ENCODE results near the gene TTLL1. TPM values are rescaled to one million over a fixed set of nuclear protein-coding genes. Genes with fewer than 3 reads are reported as not detected.
A peak's percentile ranks its signal among the peaks of the same experiment; 100 is the strongest.

The TTLL1 gene
- polyA plus RNA-seq: 4.6 TPM
- long read RNA-seq, donor 1: 0 reads
- long read RNA-seq, donor 2, partial matches to known transcripts: 0 of 2 reads
- long read RNA-seq, donor 2, other reads (novel, unspliced or antisense): 0 of 2 reads
- long read RNA-seq, donor 3, partial matches to known transcripts: 0 of 1 reads
- long read RNA-seq, donor 3, other reads (novel, unspliced or antisense): 0 of 1 reads
- long read RNA-seq, donor 4, partial matches to known transcripts: 0 of 1 reads
- long read RNA-seq, donor 4, other reads (novel, unspliced or antisense): 0 of 1 reads
- long read RNA-seq, donor 5, partial matches to known transcripts: 0 of 4 reads
- long read RNA-seq, donor 5, other reads (novel, unspliced or antisense): 0 of 4 reads
- long read RNA-seq, donor 6: 0 reads
- long read RNA-seq, donor 7, partial matches to known transcripts: 0 of 3 reads
- long read RNA-seq, donor 7, other reads (novel, unspliced or antisense): 0 of 3 reads
- long read RNA-seq, donor 8, partial matches to known transcripts: 0 of 1 reads
- long read RNA-seq, donor 8, other reads (novel, unspliced or antisense): 0 of 1 reads
- long read RNA-seq, donor 9, partial matches to known transcripts: 0 of 2 reads
- long read RNA-seq, donor 9, other reads (novel, unspliced or antisense): 0 of 2 reads
- long read RNA-seq, donor 10, partial matches to known transcripts: 0 of 2 reads
- long read RNA-seq, donor 10, other reads (novel, unspliced or antisense): 0 of 2 reads
- long read RNA-seq, donor 11, partial matches to known transcripts: 0 of 1 reads
- long read RNA-seq, donor 11, other reads (novel, unspliced or antisense): 0 of 1 reads

DNA sequence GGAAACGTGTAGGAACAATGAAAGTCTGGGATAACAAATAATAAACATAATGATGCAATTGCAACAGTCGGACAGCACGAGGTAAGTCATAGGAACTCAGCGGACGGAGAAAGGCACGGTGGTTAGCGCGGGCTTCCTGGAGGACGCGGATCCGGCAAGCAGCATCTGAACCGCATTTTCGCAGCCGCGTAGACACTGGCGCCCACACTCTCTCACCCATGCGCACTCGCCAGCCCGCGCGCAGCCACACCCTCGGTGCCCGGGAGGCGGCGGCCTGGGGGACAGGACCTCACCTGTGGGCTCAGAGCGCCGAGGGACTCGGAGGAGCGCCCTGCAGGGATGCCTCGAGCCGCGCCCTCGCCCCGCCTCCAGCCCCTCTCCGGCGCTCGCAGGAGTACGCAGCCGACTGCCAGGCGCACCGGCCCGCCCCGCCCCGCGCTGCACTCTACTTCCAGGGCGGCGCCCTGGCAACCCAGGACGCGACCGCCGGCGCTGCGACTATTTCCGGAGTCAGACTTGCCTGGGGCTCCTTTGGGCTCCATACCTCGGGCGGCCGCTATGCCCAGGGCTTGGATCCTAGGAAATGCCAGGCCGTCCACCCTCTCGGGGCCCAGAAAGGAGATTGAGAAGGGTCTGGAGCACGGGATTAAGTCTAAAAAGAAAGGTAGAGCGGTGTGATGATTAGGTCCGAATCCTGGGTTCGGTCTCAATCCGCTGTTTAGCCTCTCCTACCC lies at the start of gene TTLL1:
TTLL1 (minus strand) TSS at position 408 of the 734 bp plus-strand sequence. CDS start 13,805 bp downstream, outside the sequence.
- Histone ChIP-seq H3K36me3 (ENCODE audit: control insufficient read depth, insufficient read depth, low read length) (no peaks in the 10 kb centered on the region), H3K9me3 (ENCODE audit: control insufficient read depth, low read depth, low read length) (peaks cover 2% of the 10 kb centered on the region), H3K4me3 (ENCODE audit: low read length) (peak within 1 kb of the TSS; percentile 60), H3K4me1 (ENCODE audit: control insufficient read depth, insufficient read depth, low read length) (no peaks in the 10 kb centered on the region), H3K27ac (ENCODE audit: low read length) (peak within 1 kb of the TSS; percentile 32), H3K27me3 (ENCODE audit: control insufficient read depth, insufficient read depth, low read length) (no peaks in the 10 kb centered on the region)
- peak; percentile 82 to 91 for DNase-seq
- 0% methylated on average over 1 of the region's 64 CpGs for WGBS (ENCODE audit: insufficient coverage, low lambda C conversion rate)

DNA sequence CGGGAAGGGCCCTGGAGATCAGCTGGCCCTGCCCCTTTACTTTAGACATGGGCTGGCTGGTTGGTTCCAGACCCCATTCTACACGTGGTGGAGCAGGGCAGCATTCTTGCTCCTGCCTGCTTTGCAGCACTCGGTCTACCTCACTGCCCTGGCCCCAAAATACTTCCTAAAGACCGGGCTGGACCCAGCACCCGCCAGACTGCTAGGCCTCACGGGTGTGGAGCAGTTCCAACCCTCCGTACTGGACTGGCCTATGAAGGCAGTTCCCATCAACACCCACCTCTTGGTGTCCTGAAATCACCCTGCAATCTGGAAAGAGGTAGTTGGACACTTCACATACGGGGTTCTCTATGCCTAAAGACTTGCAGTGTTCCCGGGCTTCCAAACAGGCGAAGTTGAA lies 47.6 kb upstream of the TTLL1 start:
- Histone ChIP-seq H3K9me3 (ENCODE audit: control insufficient read depth, low read depth, low read length) (no peaks in the 10 kb centered on the region), H3K27me3 (ENCODE audit: control insufficient read depth, insufficient read depth, low read length) (no peaks in the 10 kb centered on the region), H3K4me1 (ENCODE audit: control insufficient read depth, insufficient read depth, low read length) (no peaks in the 10 kb centered on the region), H3K4me3 (ENCODE audit: low read length) (no peak overlapping the region), H3K36me3 (ENCODE audit: control insufficient read depth, insufficient read depth, low read length) (peaks cover 77% of the 10 kb centered on the region), H3K27ac (ENCODE audit: low read length) (no peak overlapping the region)
- no peak for DNase-seq
- WGBS (ENCODE audit: insufficient coverage, low lambda C conversion rate): no CpG with 5 or more reads among the region's 10 CpGs

DNA sequence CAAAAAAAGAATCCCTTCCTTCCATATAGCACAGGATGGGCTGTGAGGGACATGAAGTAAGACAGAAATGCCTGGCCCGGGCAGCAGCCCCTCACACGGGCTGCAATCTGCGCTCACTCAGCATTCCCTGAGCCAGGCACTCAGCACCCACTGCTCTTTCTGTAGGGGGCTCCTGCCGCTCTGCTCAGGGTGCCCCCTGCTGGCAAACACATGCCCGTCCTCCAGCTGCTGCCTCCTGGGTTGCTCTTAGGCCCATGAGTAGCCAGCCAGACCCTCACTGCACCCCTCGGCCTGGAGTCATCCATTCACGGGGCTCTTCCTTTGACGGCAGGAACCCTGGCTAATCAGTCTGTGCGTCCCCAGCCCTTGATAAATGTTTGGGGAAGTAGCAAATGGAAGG lies 47.1 kb upstream of the TTLL1 start:
- 90% methylated on average over 2 of the region's 9 CpGs for WGBS (ENCODE audit: insufficient coverage, low lambda C conversion rate)
- H3K27me3 ChIP-seq (ENCODE audit: control insufficient read depth, insufficient read depth, low read length): no peaks in the 10 kb centered on the region
- H3K9me3 ChIP-seq (ENCODE audit: control insufficient read depth, low read depth, low read length): no peaks in the 10 kb centered on the region
- H3K27ac ChIP-seq (ENCODE audit: low read length): no peak overlapping the region
- H3K4me3 ChIP-seq (ENCODE audit: low read length): no peak overlapping the region
- peaks cover 82% of the 10 kb centered on the region for H3K36me3 ChIP-seq (ENCODE audit: control insufficient read depth, insufficient read depth, low read length)
- no peak for DNase-seq
- no peaks in the 10 kb centered on the region for H3K4me1 ChIP-seq (ENCODE audit: control insufficient read depth, insufficient read depth, low read length)

DNA sequence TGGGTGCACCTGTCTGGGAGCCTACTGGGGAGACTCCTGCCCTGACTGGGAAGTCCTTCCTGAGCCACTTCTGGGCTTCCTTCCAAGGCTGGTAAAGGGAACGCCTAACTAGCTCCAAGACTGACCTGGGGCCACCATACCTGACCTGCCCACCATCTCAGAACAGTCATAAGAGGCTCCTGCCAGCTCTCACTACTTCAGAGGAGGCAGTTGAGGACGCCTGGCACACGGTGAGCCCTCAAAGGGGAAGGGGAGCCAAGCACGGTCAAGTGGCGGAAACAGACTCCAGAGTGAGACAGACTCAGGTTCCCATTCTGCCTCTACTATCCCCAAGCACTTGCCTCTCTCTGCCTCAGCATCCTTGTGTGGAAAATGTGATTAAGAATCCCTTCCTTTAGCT lies 46.4 kb upstream of the TTLL1 start:
- peaks cover 78% of the 10 kb centered on the region for H3K36me3 ChIP-seq (ENCODE audit: control insufficient read depth, insufficient read depth, low read length)
- no peaks in the 10 kb centered on the region for H3K9me3 ChIP-seq (ENCODE audit: control insufficient read depth, low read depth, low read length)
- WGBS (ENCODE audit: insufficient coverage, low lambda C conversion rate): no CpG with 5 or more reads among the region's 5 CpGs
- H3K27me3 ChIP-seq (ENCODE audit: control insufficient read depth, insufficient read depth, low read length): no peaks in the 10 kb centered on the region
- H3K27ac ChIP-seq (ENCODE audit: low read length): no peak overlapping the region
- no peak for DNase-seq
- H3K4me1 ChIP-seq (ENCODE audit: control insufficient read depth, insufficient read depth, low read length): no peaks in the 10 kb centered on the region
- no peak overlapping the region for H3K4me3 ChIP-seq (ENCODE audit: low read length)

DNA sequence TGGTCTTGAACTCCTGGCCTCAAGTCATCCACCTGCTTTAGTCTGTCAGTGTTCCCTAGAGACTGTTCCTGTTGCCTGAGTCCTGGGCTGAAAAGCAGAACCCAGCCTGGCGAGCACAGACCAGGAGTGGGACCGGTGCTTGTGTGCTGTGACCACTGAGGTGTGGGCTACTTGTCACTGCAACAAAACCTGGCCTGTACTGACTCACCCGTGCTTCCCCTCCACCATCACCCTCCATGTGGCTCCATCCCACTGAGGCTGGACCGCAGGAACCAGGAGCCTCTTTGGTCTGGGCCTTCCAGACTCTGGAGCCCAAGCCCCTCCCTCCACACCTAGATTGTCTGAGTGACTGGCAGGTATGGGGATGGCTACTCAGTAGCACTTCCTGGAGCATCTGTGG lies 45.4 kb upstream of the TTLL1 start:
- Histone ChIP-seq H3K4me1 (ENCODE audit: control insufficient read depth, insufficient read depth, low read length) (peaks cover 8% of the 10 kb centered on the region), H3K9me3 (ENCODE audit: control insufficient read depth, low read depth, low read length) (no peaks in the 10 kb centered on the region), H3K27ac (ENCODE audit: low read length) (no peak overlapping the region), H3K36me3 (ENCODE audit: control insufficient read depth, insufficient read depth, low read length) (peaks cover 71% of the 10 kb centered on the region), H3K27me3 (ENCODE audit: control insufficient read depth, insufficient read depth, low read length) (no peaks in the 10 kb centered on the region), H3K4me3 (ENCODE audit: low read length) (no peak overlapping the region)
- DNase-seq: no peak
- no CpG with 5 or more reads among the region's 4 CpGs for WGBS (ENCODE audit: insufficient coverage, low lambda C conversion rate)

DNA sequence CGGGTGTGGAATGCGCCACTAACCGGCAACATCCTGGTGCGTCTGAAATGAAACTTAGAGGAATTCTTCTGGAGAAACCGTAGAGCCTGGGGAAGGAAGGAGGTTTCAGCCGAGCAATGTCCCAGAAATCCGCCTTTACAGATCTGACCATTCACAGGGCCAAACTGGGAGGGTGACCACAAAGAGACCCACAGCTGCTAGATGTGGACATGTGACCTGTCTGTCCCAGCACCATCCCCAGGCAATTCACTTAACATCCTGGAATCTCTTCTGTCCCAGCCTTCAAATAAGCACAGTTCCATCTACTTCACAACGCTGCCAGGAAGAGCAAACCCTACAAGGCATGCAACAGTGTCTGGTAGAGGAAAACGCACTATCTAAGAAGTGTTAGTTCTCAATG lies 44.2 kb upstream of the TTLL1 start:
- H3K27ac ChIP-seq (ENCODE audit: low read length): no peak overlapping the region
- peaks cover 63% of the 10 kb centered on the region for H3K36me3 ChIP-seq (ENCODE audit: control insufficient read depth, insufficient read depth, low read length)
- H3K4me1 ChIP-seq (ENCODE audit: control insufficient read depth, insufficient read depth, low read length): peaks cover 16% of the 10 kb centered on the region
- no peak overlapping the region for H3K4me3 ChIP-seq (ENCODE audit: low read length)
- no peak for DNase-seq
- 100% methylated on average over 1 of the region's 9 CpGs for WGBS (ENCODE audit: insufficient coverage, low lambda C conversion rate)
- no peaks in the 10 kb centered on the region for H3K9me3 ChIP-seq (ENCODE audit: control insufficient read depth, low read depth, low read length)
- H3K27me3 ChIP-seq (ENCODE audit: control insufficient read depth, insufficient read depth, low read length): no peaks in the 10 kb centered on the region

DNA sequence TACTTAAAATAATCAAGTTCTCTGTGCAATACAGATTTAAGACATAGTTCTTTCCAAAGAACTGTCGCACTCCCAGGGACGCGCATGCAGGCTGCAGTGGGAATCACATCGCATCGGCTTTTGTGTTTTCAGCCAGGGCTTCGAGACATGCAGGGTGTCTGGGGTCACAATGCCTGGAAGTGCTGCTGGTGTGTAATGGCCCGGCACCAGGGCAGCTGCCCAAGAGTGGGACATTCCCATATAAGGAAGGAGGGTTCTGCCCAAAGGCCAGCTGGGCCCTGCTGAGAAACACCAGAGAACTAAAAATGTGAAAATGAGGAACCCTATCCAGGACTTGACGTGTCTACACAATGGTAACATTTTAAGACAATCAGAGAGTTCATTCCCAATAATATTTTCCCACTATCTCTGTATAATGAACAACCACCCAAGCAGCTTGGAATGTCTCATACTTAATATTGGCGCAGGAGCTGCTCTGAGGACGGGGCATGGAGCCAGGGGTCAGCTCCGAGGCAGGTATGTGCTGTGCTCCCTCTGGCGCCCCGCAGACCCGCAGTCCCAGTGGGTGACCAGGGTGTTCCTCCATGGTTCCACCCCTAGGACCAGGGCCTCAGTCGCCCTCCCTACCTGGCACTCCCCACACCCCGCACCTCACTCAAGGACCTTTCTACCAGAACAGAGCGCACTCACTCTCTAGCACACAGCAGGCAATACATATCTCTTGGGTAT lies 42.7 kb upstream of the TTLL1 start:
- Histone ChIP-seq H3K27ac (ENCODE audit: low read length) (no peak overlapping the region), H3K36me3 (ENCODE audit: control insufficient read depth, insufficient read depth, low read length) (peaks cover 50% of the 10 kb centered on the region), H3K4me3 (ENCODE audit: low read length) (no peak overlapping the region), H3K9me3 (ENCODE audit: control insufficient read depth, low read depth, low read length) (no peaks in the 10 kb centered on the region), H3K27me3 (ENCODE audit: control insufficient read depth, insufficient read depth, low read length) (no peaks in the 10 kb centered on the region), H3K4me1 (ENCODE audit: control insufficient read depth, insufficient read depth, low read length) (peaks cover 31% of the 10 kb centered on the region)
- WGBS (ENCODE audit: insufficient coverage, low lambda C conversion rate): no CpG with 5 or more reads among the region's 17 CpGs
- no peak for DNase-seq

DNA sequence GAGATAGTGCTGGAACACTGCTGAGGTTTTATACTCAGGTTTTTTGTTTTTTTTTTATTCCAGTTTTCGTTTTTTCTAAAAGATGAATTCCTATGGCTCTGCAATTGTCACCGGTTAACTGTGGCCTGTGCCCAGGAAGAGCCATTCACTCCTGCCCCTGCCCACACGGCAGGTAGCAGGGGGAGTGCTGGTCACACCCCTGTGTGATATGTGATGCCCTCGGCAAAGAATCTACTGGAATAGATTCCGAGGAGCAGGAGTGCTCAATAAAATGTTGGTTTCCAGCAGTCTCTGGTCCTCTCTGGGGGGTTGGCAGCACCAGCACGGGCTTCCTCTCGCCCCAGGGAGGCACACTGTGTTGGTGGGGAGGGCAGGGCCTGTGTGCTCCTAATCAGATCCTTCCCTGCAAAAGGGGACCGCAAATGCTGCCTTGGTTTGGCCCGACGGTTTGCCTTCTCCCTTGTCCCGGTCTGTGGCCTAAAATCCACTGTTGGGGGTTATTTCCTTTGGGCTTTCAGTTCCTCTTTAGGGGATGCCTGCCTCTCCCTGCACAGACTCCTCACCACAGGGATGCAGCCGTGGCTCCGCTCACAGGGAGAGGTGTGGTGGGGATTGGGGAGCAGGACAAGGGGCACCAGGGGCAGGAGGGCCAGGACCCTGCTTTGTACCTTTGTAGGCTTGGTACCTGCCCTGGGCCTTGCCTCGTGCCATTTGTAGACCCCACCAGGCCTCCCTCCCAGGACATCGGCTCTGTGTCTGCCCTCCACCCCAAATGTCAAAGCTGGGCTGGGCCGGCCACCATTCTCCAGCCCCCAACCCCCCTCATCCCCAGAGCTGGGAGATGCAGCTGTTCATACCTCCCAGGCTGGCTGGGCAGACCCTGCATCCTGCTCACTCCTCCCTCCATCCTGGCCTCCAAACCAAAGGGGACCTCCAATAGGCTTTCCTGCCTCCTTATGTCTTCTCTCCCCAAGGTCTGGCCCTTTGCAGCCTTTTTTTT lies 40.5 kb upstream of the TTLL1 start:
- Histone ChIP-seq H3K36me3 (ENCODE audit: control insufficient read depth, insufficient read depth, low read length) (peaks cover 31% of the 10 kb centered on the region), H3K27ac (ENCODE audit: low read length) (peak overlapping the region; percentile 39), H3K27me3 (ENCODE audit: control insufficient read depth, insufficient read depth, low read length) (no peaks in the 10 kb centered on the region), H3K4me3 (ENCODE audit: low read length) (no peak overlapping the region), H3K4me1 (ENCODE audit: control insufficient read depth, insufficient read depth, low read length) (peaks cover 41% of the 10 kb centered on the region), H3K9me3 (ENCODE audit: control insufficient read depth, low read depth, low read length) (no peaks in the 10 kb centered on the region)
- no peak for DNase-seq
- WGBS (ENCODE audit: insufficient coverage, low lambda C conversion rate): 27% methylated on average over 2 of the region's 16 CpGs

DNA sequence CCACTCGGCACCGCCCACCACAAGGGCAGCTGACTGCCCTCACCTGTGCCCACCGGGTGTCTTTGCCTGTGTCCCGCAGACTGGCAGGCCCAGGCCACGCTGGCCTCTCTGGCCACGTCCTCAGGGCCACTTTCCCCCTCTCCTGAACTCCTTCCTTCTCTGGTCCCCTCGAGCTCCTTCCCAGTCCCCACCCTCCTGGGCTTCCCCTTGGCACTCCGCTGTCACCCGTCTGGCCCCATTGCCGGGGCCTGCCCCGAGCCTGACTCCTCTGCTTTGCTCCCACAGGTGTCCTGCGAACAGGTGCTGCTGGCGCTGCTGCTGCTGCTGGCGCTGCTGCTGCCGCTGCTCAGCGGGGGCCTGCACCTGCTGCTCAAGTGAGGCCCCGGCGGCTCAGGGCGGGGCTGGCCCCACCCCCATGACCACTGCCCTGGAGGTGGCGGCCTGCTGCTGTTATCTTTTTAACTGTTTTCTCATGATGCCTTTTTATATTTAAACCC lies 39.8 kb upstream of the TTLL1 start:
- Histone ChIP-seq H3K4me1 (ENCODE audit: control insufficient read depth, insufficient read depth, low read length) (peaks cover 41% of the 10 kb centered on the region), H3K9me3 (ENCODE audit: control insufficient read depth, low read depth, low read length) (no peaks in the 10 kb centered on the region), H3K27me3 (ENCODE audit: control insufficient read depth, insufficient read depth, low read length) (no peaks in the 10 kb centered on the region), H3K36me3 (ENCODE audit: control insufficient read depth, insufficient read depth, low read length) (peaks cover 25% of the 10 kb centered on the region), H3K27ac (ENCODE audit: low read length) (no peak overlapping the region), H3K4me3 (ENCODE audit: low read length) (no peak overlapping the region)
- DNase-seq: peak; percentile 75 to 86
- no CpG with 5 or more reads among the region's 20 CpGs for WGBS (ENCODE audit: insufficient coverage, low lambda C conversion rate)
